HCT116 (cell line): Measurements from ENCODE around the gene MAML2. TPM values are rescaled to one million over a fixed set of nuclear protein-coding genes. Genes with fewer than 3 reads are reported as not detected.

Experiments
- ATAC-seq: fragments of 200-7000 bp; cut with Tn5 transposase; 2 replicates; pipeline ENCODE4 v1.9.1; 2020; ENCODE audit warnings: mild to moderate bottlenecking, moderate library complexity
- BruUV-seq: library from RNA; stranded (reverse); fragments of 400-500 nt; replicated peaks from 2 replicates; lab custom pipeline; 2021; lab: Mats Ljungman, UMichigan
- CTCF ChIA-PET: fragments of 300-600 bp; sonication (Branson Sonifier 250); formaldehyde crosslinking; loops from one replicate; lab custom pipeline; 2021; ENCODE audit warnings: antibody characterized with exemption; lab: Charles Lee
- POLR2A ChIA-PET: fragments of 300-600, 350-600 bp; sonication (Branson Sonifier 250); formaldehyde crosslinking; loops from one replicate; lab custom pipeline; 2021; ENCODE audit warnings: antibody characterized with exemption; lab: Charles Lee
- RAD21 ChIA-PET, 2 experiments: fragments of 300-600 bp; sonication (Branson Sonifier 250); formaldehyde crosslinking; loops; one replicate each; lab custom pipeline; 2023; ENCODE audit warnings: low total read pairs in 2 of 2; ENCODE audit not compliant: uncharacterized antibody in 2 of 2, unreplicated experiment in 2 of 2, low non-redundant PET in 1 of 2; lab: Charles Lee
- DNase-seq: peaks from one replicate; pipeline ENCODE4 v3.0.0-alpha.2; 2010; ENCODE audit warnings: low read depth, low spot score
- H2AFZ ChIP-seq: fragments of 200-600 bp; shearing (Covaris generic), sonication (generic); 2 replicates; pipeline ENCODE4 v1.6.1; 2017; ENCODE audit warnings: low read depth, mixed run types, mixed read lengths, antibody characterized with exemption, low read length; ENCODE audit not compliant: poor library complexity, severe bottlenecking
- H3K27ac ChIP-seq: 2 replicates; pipeline ENCODE4 v1.5.1; 2012; ENCODE audit warnings: low read depth, low read length
- H3K27me3 ChIP-seq: fragments of 200-600 bp; sonication (generic); 2 replicates; pipeline ENCODE4 v1.6.1; 2016; ENCODE audit warnings: mixed run types, low read length, mixed read lengths; ENCODE audit not compliant: insufficient read depth
- H3K36me3 ChIP-seq, 2 experiments: fragments of 200-500 bp in 1 of 2; fragments of 200-600 bp in 1 of 2; sonication (Bioruptor generic) in 1 of 2; sonication (generic) in 1 of 2; 2 replicates each; pipeline versions ENCODE4 v1.5.1 to v1.6.1; 2014 to 2016; ENCODE audit warnings: low read length in 2 of 2, inconsistent platforms in 1 of 2, mixed read lengths in 1 of 2, mixed run types in 1 of 2; ENCODE audit not compliant: insufficient read depth in 2 of 2, control insufficient read depth in 1 of 2
- H3K4me1 ChIP-seq, 2 experiments: fragments of 200-600 bp in 1 of 2; sonication (generic) in 1 of 2; 2 replicates each; pipeline versions ENCODE4 v1.5.1 to v1.6.1; 2012 to 2017; ENCODE audit warnings: low read length in 2 of 2, inconsistent platforms in 1 of 2, mild to moderate bottlenecking in 1 of 2, mixed read lengths in 1 of 2, mixed run types in 1 of 2, moderate library complexity in 1 of 2; ENCODE audit not compliant: insufficient read depth in 2 of 2, control insufficient read depth in 1 of 2
- H3K4me2 ChIP-seq: fragments of 200-600 bp; sonication (generic); 2 replicates; pipeline ENCODE4 v1.6.1; 2017; ENCODE audit warnings: mixed run types, low read length, mixed read lengths
- H3K4me3 ChIP-seq, 2 experiments: fragments of 200-600 bp in 1 of 2; sonication (generic) in 1 of 2; replicated peaks in 1 of 2; 2 replicates each; pipeline ENCODE4 v1.5.1; 2011 to 2016; ENCODE audit warnings: low read length in 2 of 2, control low read depth in 1 of 2, low read depth in 1 of 2, mild to moderate bottlenecking in 1 of 2, mixed read lengths in 1 of 2, mixed run types in 1 of 2
- H3K79me2 ChIP-seq: fragments of 200-600 bp; sonication (generic); 2 replicates; pipeline ENCODE4 v1.6.1; 2017; ENCODE audit warnings: mild to moderate bottlenecking, mixed run types, low read length, moderate library complexity, mixed read lengths; ENCODE audit not compliant: insufficient read depth
- H3K9ac ChIP-seq: fragments of 200-600 bp; sonication (generic); 2 replicates; pipeline ENCODE4 v1.6.1; 2016; ENCODE audit warnings: low read length, mixed read lengths
- H3K9me2 ChIP-seq: fragments of 200-600 bp; sonication (generic), shearing (Covaris generic); 2 replicates; pipeline ENCODE4 v1.6.1; 2017; ENCODE audit warnings: mixed run types, mild to moderate bottlenecking, moderate library complexity; ENCODE audit not compliant: insufficient read depth
- H3K9me3 ChIP-seq, 2 experiments: fragments of 200-500 bp in 1 of 2; fragments of 200-600 bp in 1 of 2; sonication (Bioruptor generic) in 1 of 2; sonication (generic) in 1 of 2; 2 replicates each; pipeline ENCODE4 v1.6.1; 2014 to 2017; ENCODE audit warnings: low read length in 2 of 2, mixed read lengths in 2 of 2, inconsistent platforms in 1 of 2, low read depth in 1 of 2, mild to moderate bottlenecking in 1 of 2, mixed run types in 1 of 2, moderate library complexity in 1 of 2; ENCODE audit not compliant: control insufficient read depth in 1 of 2, insufficient read depth in 1 of 2
- H4K20me1 ChIP-seq: fragments of 200-600 bp; sonication (generic), shearing (Covaris generic); 2 replicates; pipeline ENCODE4 v1.6.1; 2017; ENCODE audit warnings: mixed run types, mild to moderate bottlenecking, moderate library complexity; ENCODE audit not compliant: insufficient read depth
- EGR1 ChIP-seq: IDR thresholded peaks from 2 replicates; pipeline ENCODE4 v1.6.1; 2012; ENCODE audit warnings: low read depth
- ELF1 ChIP-seq: IDR thresholded peaks from 2 replicates; pipeline ENCODE4 v1.6.1; 2012; ENCODE audit warnings: low read depth, borderline replicate concordance
- EZH2 ChIP-seq: fragments of 200-600 bp; sonication (generic); IDR thresholded peaks from 2 replicates; pipeline ENCODE4 v1.6.1; 2017; ENCODE audit warnings: antibody characterized with exemption, mixed run types
- FOSL1 ChIP-seq: IDR thresholded peaks from 2 replicates; pipeline ENCODE4 v1.6.1; 2012; ENCODE audit warnings: low read depth
- POLR2AphosphoS5 ChIP-seq: IDR thresholded peaks from 2 replicates; pipeline ENCODE4 v1.6.1; 2011; ENCODE audit warnings: mild to moderate bottlenecking, low read depth, low read length, moderate library complexity
- SIN3A ChIP-seq: IDR thresholded peaks from 2 replicates; pipeline ENCODE4 v1.6.1; 2012; ENCODE audit warnings: low read depth
- SP1 ChIP-seq: IDR thresholded peaks from 2 replicates; pipeline ENCODE4 v1.6.1; 2012; ENCODE audit warnings: low read depth
- SRF ChIP-seq: IDR thresholded peaks from 2 replicates; pipeline ENCODE4 v1.6.1; 2012; ENCODE audit warnings: low read depth
- YY1 ChIP-seq: IDR thresholded peaks from 2 replicates; pipeline ENCODE4 v1.6.1; 2011; ENCODE audit warnings: low read length, low read depth, moderate library complexity, mild to moderate bottlenecking; ENCODE audit not compliant: insufficient replicate concordance; ENCODE audit errors: extremely low read depth
- ZFX ChIP-seq: fragments of 450-650 bp; IDR thresholded peaks from 2 replicates; pipeline ENCODE4 v1.6.1; 2017
- ZNF274 ChIP-seq: fragments of 200-500 bp; sonication (Bioruptor generic); IDR thresholded peaks from 2 replicates; pipeline ENCODE4 v1.6.1; 2014; ENCODE audit warnings: mild to moderate bottlenecking, low read depth, low read length, inconsistent platforms
- intact Hi-C: fragments of 100-400 bp; cut with micrococcal nuclease; formaldehyde crosslinking; loops from 2 replicates; pipeline ENCODE4 v1.10.0; 2022
- total RNA-seq: library from RNA; stranded (reverse); gene quantifications from one replicate; pipeline ENCODE4 v1.2.1, GENCODE V29; 2021; ENCODE audit not compliant: unreplicated experiment
- TF ChIP-seq, protein P1 (sequence below): IDR thresholded peaks from 2 replicates; pipeline ENCODE4 v1.6.1; 2012
- TF ChIP-seq, protein P2 (sequence below): IDR thresholded peaks from 2 replicates; pipeline ENCODE4 v1.6.1; 2012; ENCODE audit warnings: low read depth
- TF ChIP-seq, protein P3 (sequence below), 3 experiments: fragments of 200-600 bp in 1 of 3; sonication (generic) in 1 of 3; IDR thresholded peaks in 2 of 3; conservative IDR thresholded peaks in 1 of 3; 2 replicates each; pipeline ENCODE4 v1.5.1; 2012 to 2017; ENCODE audit warnings: low read depth in 2 of 3, low read length in 2 of 3, antibody characterized with exemption in 1 of 3, borderline replicate concordance in 1 of 3, control low read depth in 1 of 3, mild to moderate bottlenecking in 1 of 3, mixed read lengths in 1 of 3, mixed run types in 1 of 3, moderate library complexity in 1 of 3; ENCODE audit not compliant: insufficient read depth in 1 of 3

The MAML2 gene
- total RNA-seq, 1 experiment from 2014 or later: 2.6 TPM

DNA sequence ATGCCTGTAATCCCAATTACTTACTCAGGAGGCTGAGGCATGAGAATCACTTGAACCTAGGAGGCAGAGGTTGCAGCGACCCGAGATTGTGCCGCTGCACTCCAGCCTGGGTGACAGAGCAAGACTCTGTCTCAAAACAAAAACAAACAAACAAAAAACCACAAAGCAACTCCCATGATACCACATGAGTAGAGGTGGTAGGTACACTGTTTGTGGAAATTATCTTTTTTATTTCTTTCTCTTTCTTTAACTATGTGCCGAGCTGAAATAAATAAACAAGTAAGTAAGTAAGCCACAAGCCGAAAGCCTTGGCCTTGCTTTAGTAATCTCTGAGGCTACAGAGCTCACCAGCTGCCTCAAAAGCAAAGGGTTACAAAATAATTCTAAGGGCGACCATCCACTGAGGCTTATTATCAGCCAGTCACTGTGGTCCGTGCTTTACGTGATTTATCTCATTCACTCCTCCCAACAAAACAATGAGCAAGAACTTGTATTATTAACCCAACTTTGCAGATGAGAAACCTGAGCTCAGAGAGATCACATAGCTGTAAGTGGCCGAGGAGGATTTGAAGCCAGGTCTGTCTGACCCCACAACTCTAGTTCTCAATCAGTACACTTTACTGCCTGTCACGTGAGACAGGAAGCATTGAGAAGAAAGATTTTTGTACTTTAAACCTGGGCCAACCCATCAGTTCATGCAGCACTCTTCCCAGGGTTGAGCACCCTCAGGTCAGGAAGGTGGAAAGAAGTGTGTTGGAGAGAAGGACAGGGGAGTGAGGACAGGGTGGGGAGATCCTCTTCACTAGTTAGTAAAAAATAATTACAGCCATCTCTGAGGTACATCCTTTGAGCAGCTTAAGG is 349.3 kb downstream of the MAML2 start:
- no peak overlapping the region for H2AFZ ChIP-seq
- ChIA-PET CTCF (no interaction called here), POLR2A (no interaction called here), RAD21 (no interaction called here)
- H3K9me3 ChIP-seq: no peaks in the 10 kb centered on the region
- intact Hi-C loops: no loop called here
- BruUV-seq: no TSS peak
- no peak overlapping the region for H3K27ac ChIP-seq
- no peaks in the 10 kb centered on the region for H3K79me2 ChIP-seq
- H3K27me3 ChIP-seq: no peaks in the 10 kb centered on the region
- no peaks in the 10 kb centered on the region for H3K36me3 ChIP-seq
- no peak overlapping the region for H3K4me3 ChIP-seq
- TF ChIP-seq ELF1 (no peak), SP1 (no peak), POLR2AphosphoS5 (no peak), EZH2 (no peak), FOSL1 (no peak)
- H4K20me1 ChIP-seq: no peaks in the 10 kb centered on the region
- peaks cover 11 to 12% of the 10 kb centered on the region in 2 experiments for H3K4me1 ChIP-seq
- DNase-seq: no peak
- ATAC-seq: no peak
- H3K9me2 ChIP-seq: no peaks in the 10 kb centered on the region
- no peak overlapping the region for H3K4me2 ChIP-seq
- no peak overlapping the region for H3K9ac ChIP-seq

DNA sequence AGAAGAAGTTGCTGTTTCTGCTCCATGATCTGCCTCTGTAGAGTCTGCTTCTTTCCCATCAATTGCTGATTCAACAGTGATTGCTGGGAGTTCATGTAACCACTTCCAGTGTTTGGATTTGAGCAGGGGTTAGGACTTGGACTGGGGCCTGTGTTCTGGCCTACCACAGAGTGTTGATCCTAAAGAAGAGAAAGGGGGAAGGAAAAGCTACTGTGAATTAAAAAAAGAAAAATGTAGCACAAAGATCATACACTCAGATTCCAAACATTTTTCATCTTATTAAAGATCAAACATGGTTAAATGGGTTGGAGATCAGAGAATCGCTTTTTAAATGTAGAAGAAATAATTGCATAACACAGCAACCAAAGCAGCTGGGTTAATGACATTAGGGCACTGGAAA is 351.4 kb downstream of the MAML2 start:
- no peaks in the 10 kb centered on the region for H3K79me2 ChIP-seq
- no peak overlapping the region for H2AFZ ChIP-seq
- POLR2A ChIA-PET: no interaction called here
- no TSS peak for BruUV-seq
- H4K20me1 ChIP-seq: no peaks in the 10 kb centered on the region
- ATAC-seq: no peak
- no peaks in the 10 kb centered on the region for H3K27me3 ChIP-seq
- H3K4me1 ChIP-seq: peaks cover 11 to 12% of the 10 kb centered on the region in 2 experiments
- H3K9me2 ChIP-seq: no peaks in the 10 kb centered on the region
- peak overlapping the region; percentile 36 for H3K4me2 ChIP-seq
- no peak for DNase-seq
- intact Hi-C loops: no loop called here
- no peak overlapping the region for H3K27ac ChIP-seq
- RAD21 ChIA-PET: no interaction called here
- no peak overlapping the region for H3K9ac ChIP-seq
- CTCF ChIA-PET: no interaction called here
- H3K9me3 ChIP-seq: no peaks in the 10 kb centered on the region
- no peaks in the 10 kb centered on the region for H3K36me3 ChIP-seq
- no peak overlapping the region for H3K4me3 ChIP-seq
- no peak for TF ChIP-seq EGR1
- no peak for TF ChIP-seq POLR2AphosphoS5
- TF ChIP-seq SP1: no peak
- TF ChIP-seq, protein P1, sequence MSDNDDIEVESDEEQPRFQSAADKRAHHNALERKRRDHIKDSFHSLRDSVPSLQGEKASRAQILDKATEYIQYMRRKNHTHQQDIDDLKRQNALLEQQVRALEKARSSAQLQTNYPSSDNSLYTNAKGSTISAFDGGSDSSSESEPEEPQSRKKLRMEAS: no peak
- TF ChIP-seq, protein P2, sequence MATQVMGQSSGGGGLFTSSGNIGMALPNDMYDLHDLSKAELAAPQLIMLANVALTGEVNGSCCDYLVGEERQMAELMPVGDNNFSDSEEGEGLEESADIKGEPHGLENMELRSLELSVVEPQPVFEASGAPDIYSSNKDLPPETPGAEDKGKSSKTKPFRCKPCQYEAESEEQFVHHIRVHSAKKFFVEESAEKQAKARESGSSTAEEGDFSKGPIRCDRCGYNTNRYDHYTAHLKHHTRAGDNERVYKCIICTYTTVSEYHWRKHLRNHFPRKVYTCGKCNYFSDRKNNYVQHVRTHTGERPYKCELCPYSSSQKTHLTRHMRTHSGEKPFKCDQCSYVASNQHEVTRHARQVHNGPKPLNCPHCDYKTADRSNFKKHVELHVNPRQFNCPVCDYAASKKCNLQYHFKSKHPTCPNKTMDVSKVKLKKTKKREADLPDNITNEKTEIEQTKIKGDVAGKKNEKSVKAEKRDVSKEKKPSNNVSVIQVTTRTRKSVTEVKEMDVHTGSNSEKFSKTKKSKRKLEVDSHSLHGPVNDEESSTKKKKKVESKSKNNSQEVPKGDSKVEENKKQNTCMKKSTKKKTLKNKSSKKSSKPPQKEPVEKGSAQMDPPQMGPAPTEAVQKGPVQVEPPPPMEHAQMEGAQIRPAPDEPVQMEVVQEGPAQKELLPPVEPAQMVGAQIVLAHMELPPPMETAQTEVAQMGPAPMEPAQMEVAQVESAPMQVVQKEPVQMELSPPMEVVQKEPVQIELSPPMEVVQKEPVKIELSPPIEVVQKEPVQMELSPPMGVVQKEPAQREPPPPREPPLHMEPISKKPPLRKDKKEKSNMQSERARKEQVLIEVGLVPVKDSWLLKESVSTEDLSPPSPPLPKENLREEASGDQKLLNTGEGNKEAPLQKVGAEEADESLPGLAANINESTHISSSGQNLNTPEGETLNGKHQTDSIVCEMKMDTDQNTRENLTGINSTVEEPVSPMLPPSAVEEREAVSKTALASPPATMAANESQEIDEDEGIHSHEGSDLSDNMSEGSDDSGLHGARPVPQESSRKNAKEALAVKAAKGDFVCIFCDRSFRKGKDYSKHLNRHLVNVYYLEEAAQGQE: no peak
- TF ChIP-seq, protein P3, sequence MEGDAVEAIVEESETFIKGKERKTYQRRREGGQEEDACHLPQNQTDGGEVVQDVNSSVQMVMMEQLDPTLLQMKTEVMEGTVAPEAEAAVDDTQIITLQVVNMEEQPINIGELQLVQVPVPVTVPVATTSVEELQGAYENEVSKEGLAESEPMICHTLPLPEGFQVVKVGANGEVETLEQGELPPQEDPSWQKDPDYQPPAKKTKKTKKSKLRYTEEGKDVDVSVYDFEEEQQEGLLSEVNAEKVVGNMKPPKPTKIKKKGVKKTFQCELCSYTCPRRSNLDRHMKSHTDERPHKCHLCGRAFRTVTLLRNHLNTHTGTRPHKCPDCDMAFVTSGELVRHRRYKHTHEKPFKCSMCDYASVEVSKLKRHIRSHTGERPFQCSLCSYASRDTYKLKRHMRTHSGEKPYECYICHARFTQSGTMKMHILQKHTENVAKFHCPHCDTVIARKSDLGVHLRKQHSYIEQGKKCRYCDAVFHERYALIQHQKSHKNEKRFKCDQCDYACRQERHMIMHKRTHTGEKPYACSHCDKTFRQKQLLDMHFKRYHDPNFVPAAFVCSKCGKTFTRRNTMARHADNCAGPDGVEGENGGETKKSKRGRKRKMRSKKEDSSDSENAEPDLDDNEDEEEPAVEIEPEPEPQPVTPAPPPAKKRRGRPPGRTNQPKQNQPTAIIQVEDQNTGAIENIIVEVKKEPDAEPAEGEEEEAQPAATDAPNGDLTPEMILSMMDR (IDR thresholded peaks at IDR 0.05 in 2 of 3, conservative IDR thresholded peaks at IDR 0.05 in 1 of 3; ENCODE audit: borderline replicate concordance in 1 of 3, insufficient read depth in 1 of 3, low read depth in 2 of 3, low read length in 2 of 3): no peak
- no peak for TF ChIP-seq SRF
- TF ChIP-seq ZNF274: no peak
- no peak for TF ChIP-seq SIN3A
- no peak for TF ChIP-seq ZFX
- TF ChIP-seq FOSL1: no peak
- TF ChIP-seq YY1: no peak
- no peak for TF ChIP-seq EZH2
